ENCODE data around the gene CMSS1.

Gene CMSS1

DNA sequence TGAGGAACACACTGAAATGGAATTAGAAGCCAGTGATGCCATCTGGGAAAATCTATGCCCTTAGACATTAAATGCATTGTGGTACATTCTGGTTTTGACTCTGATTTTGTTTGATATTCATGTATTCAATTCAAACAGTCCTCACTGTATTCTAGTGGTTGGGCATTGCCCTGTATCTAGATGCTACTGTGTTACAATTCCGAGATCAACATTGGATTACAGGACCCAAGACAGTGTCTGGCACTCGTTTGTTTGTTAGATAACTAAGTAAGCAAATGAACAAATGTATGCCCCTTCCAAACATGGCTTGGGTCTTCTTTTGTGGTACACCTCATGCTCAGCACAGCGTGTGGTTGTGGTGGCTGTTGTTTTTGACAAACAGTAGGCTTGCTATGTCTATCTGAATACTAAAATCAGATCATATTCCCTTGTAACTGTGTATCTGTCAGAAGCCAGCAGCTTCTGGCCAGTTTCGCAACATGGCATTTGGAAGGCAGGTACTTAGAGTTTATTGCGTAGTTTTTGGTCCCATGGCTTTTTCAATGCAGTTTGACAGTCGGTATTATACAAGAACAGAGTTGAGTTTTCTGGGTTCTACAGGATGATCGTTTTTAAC is 290.9 kb downstream of the CMSS1 start:
- DNase-seq (ENCODE audit: low read depth) = no peak
- TF ChIP-seq, protein P1, sequence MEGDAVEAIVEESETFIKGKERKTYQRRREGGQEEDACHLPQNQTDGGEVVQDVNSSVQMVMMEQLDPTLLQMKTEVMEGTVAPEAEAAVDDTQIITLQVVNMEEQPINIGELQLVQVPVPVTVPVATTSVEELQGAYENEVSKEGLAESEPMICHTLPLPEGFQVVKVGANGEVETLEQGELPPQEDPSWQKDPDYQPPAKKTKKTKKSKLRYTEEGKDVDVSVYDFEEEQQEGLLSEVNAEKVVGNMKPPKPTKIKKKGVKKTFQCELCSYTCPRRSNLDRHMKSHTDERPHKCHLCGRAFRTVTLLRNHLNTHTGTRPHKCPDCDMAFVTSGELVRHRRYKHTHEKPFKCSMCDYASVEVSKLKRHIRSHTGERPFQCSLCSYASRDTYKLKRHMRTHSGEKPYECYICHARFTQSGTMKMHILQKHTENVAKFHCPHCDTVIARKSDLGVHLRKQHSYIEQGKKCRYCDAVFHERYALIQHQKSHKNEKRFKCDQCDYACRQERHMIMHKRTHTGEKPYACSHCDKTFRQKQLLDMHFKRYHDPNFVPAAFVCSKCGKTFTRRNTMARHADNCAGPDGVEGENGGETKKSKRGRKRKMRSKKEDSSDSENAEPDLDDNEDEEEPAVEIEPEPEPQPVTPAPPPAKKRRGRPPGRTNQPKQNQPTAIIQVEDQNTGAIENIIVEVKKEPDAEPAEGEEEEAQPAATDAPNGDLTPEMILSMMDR (conservative IDR thresholded peaks at IDR 0.05; ENCODE audit: control insufficient read depth, insufficient read depth, low read depth, low read length) = no peak
- H3K4me3 ChIP-seq (ENCODE audit: control insufficient read depth, low read depth, low read length) = no peak overlapping the region

DNA sequence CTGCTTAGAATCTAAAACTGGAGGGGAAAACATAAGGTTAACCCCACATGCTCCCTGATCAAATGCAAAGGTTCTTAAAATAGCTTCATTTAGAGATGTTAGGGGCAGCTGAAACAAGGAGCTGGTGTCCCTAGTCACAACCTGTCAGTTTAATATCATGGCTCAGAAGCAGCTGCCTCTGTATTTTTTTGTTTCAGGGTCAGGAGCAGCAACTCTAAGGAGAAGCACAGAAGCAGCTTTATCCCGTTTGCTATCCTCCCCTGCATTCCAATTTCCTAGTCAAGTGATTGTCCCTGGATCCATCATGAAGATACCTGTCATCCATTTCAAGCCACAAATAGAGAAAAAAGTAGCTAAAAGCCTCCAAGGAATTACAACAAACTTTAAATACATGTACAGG is 292.5 kb downstream of the CMSS1 start:
- H3K4me3 ChIP-seq (ENCODE audit: control insufficient read depth, low read depth, low read length) = no peak overlapping the region
- TF ChIP-seq, protein P1 (conservative IDR thresholded peaks at IDR 0.05; ENCODE audit: control insufficient read depth, insufficient read depth, low read depth, low read length) = no peak
- DNase-seq (ENCODE audit: low read depth) = no peak

DNA sequence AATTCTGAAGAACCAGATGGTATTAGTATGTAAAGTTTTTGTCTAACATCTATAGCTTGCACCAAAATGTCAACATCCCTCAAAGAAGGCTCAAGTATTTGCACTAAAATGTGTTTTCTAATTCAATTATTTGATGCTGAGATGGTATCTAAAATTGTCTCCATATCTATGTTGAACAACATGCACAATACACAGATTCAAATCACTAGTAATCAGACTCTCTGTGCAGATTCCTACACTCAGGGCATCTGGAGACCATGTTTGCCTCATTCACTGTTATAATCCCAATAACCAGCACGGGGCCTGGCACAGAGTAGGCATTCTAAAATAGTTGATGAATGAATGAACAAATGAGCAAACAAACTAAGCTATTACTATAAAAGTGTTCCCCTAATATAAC is 294.1 kb downstream of the CMSS1 start:
- no peak overlapping the region for H3K4me3 ChIP-seq (ENCODE audit: control insufficient read depth, low read depth, low read length)
- DNase-seq (ENCODE audit: low read depth) = no peak
- TF ChIP-seq, protein P1 (conservative IDR thresholded peaks at IDR 0.05; ENCODE audit: control insufficient read depth, insufficient read depth, low read depth, low read length) = no peak

DNA sequence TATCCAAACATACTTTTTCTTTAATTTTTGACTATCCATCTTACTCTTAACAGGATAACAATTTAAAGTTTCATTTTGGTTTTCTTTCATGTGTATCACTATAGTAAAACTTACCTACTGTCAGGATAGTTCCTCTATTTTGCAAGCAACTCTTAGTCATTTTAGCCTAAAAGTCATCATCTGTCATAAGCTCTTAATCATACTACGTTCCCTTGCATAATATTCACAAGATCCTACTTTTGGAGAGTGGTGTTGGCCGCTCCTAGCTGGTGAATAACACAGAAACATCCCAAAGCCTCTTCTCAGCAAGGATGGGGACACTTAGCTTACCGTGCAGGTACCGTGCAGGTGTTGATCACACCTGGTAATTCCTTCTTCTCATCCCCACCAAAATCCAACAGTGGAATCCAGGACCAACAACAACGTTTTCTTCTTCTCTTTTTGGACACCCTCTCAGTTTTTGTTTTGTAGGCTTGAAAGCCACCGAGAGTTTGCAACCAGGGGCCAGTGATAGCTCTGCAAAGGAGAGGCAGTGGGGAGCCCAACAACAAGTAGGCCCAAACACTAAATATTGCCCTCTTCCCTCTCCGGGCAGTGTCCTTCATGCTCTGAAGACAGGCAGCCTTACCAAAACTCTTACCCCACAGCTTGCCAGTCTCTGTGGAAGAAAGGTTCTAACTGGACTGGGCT is 296.2 kb downstream of the CMSS1 start:
- no peak overlapping the region for H3K4me3 ChIP-seq (ENCODE audit: control insufficient read depth, low read depth, low read length)
- TF ChIP-seq, protein P1 (conservative IDR thresholded peaks at IDR 0.05; ENCODE audit: control insufficient read depth, insufficient read depth, low read depth, low read length) = no peak
- peak; percentile 57 for DNase-seq (ENCODE audit: low read depth)

DNA sequence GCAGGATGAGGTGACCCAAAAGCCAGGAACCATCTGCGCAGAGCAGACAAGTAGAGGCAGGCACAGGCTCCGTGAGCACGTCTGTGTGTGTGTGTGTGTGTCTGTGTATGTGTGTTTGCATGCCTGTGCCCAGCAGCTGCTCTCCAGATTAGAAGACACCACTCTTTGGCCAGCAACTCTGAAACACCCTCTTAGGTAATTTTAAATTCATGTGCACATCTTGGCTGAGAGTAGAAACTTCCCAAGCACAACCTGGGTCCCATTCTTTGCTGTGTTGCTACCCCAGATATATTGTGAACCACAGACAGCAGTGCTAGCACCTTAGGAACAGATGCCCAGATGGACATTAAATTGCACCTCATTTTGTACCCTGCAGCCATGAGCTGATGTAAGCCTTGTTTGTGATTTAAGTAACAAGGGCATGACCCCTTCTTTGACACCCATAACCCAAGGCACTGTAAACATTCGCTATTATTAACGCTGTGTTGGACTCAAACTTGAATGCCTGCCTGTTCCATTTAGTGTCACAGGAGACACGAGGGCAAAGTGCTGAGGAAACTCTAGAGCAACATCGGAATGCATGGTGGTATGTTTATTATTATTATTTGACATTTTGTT is 296.9 kb downstream of the CMSS1 start, which contains the start of gene FILIP1L:
TSS of gene FILIP1L (minus strand) at position 89 of the 618 bp plus-strand sequence.
- TF ChIP-seq, protein P1 (conservative IDR thresholded peaks at IDR 0.05; ENCODE audit: control insufficient read depth, insufficient read depth, low read depth, low read length) = no peak
- no peak within 1 kb of the TSS for H3K4me3 ChIP-seq (ENCODE audit: control insufficient read depth, low read depth, low read length)
- DNase-seq (ENCODE audit: low read depth) = no peak

DNA sequence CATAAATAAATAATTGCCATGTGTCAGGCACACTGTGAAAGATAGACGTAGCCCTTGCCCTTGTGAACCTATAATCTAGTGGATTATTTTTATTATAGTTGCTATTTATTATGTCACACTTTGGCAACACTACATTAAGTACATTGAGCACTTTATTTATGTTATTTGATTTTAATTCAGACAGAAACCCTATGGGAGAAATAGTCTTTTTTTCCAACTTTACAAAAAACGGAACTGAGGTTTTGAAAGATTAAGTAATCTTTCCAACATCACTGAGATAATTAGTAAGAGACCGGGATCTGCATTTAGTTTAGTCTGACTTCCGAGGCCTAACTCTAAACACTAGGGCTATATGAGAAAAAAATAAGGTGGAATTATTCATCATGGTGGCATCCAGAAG is 299.4 kb downstream of the CMSS1 start:
- TF ChIP-seq, protein P1 (conservative IDR thresholded peaks at IDR 0.05; ENCODE audit: control insufficient read depth, insufficient read depth, low read depth, low read length) = no peak
- no peak for DNase-seq (ENCODE audit: low read depth)
- H3K4me3 ChIP-seq (ENCODE audit: control insufficient read depth, low read depth, low read length) = no peak overlapping the region
